Stimulated activated CD4-positive, alpha-beta T cell treated with anti-CD3 and anti-CD28 coated beads, TNF-alpha, amount 100 ng/mL, for 1 hour (primary cell): Measurements from ENCODE around the gene ZNF365.
"Not testable (repeated sequence)": the region's sequence is repeated elsewhere in the genome, so short reads cannot be mapped to it uniquely, and the experiment has no call there.

ENCODE experiments used
- DNase-seq, 3 donors: peaks; one replicate each; pipeline ENCODE4 v3.0.0-alpha.2; 2020; ENCODE audit warnings: low read depth in 3 of 3, low spot score in 1 of 3

ZNF365 gene

DNA sequence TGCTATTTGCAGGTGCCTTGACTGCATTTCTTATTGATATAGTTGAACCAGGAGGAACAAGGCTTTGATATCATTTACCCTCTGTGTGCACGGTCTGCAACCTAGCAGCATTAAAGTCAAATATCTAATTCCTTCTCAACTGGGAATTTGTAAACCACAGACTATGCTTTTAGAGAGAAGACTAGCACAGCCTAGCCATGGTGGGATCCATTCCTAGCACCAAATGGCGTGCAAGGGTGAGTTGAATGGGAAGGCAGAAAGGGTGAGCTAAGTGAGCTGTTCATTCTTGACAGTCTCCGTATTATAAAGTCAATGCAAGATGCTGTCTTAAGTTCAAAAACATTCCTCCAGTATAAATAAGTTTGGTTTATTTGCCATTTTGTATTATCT lies 2.9 kb downstream of the ZNF365 start:
- DNase-seq, result no peak

GRCh38 chr10:62377966-62378365 lies 3.8 kb downstream of the ZNF365 start:
- DNase-seq, result no peak

DNA sequence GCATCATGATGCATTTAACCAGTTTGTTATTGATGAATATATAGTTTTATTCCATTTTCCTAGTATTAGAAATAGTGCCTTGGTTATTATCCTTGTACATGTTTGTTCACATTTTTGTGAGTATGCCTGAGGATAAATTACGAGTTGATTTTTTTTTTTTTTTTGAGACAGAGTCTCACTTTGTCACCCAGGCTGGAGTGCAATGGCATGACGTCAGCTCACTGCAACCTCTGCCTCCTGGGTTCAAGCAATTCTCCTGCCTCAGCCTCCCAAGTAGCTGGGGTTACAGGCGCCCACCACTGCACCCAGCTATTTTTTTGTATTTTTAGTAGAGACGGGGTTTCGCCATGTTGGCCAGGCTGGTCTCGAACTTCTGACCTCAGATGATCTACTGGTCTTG lies 4.7 kb downstream of the ZNF365 start:
- not testable (repeated sequence) for DNase-seq

GRCh38 chr10:62379394-62379793 lies 5.2 kb downstream of the ZNF365 start:
- no peak for DNase-seq

DNA sequence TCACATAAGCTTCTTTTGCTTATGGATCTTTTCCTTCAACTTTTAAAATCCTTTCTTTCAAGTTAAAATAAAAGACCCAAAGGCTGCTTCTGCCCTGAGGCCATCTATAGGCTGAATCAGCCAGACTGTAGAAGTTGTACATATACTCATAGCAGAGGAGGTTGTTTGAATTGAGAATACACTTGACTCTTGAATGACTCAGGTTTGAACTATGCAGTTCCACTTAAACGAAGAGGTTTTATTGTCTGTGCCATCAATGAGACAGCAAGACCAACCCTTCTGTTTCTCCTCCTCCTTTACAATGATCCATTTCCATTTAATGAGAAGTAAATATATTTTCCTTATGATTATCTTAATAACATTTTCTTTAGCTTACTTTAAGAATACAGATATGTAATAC lies 5.8 kb downstream of the ZNF365 start:
- no peak for DNase-seq

GRCh38 chr10:62381385-62382102 lies 7.4 kb downstream of the ZNF365 start:
- no peak for DNase-seq

- DNase-seq, result no peak
Measured at GRCh38 chr10:62382831-62383230, 8.7 kb downstream of the ZNF365 start.

DNA sequence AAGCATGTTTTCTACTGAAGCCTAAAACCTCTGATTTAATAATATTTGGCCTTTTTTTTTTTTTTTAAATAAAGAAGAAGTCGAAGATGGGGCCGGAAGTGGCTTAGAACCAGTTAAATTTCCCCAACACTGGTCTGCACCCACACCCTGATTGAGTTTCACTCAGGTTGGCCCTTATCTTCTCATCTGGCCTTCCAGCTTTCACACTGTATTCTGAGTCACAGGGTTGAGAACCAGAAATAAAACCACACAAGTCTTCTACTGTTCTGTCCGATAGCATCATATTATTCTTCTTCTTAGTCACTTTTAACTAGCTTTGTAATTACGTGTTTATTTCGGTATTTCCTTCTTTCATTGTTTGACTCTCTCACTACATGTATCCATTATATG lies 9.9 kb downstream of the ZNF365 start:
- DNase-seq, result no peak

GRCh38 chr10:62384447-62385081 lies 10.4 kb downstream of the ZNF365 start:
- no peak for DNase-seq

DNA sequence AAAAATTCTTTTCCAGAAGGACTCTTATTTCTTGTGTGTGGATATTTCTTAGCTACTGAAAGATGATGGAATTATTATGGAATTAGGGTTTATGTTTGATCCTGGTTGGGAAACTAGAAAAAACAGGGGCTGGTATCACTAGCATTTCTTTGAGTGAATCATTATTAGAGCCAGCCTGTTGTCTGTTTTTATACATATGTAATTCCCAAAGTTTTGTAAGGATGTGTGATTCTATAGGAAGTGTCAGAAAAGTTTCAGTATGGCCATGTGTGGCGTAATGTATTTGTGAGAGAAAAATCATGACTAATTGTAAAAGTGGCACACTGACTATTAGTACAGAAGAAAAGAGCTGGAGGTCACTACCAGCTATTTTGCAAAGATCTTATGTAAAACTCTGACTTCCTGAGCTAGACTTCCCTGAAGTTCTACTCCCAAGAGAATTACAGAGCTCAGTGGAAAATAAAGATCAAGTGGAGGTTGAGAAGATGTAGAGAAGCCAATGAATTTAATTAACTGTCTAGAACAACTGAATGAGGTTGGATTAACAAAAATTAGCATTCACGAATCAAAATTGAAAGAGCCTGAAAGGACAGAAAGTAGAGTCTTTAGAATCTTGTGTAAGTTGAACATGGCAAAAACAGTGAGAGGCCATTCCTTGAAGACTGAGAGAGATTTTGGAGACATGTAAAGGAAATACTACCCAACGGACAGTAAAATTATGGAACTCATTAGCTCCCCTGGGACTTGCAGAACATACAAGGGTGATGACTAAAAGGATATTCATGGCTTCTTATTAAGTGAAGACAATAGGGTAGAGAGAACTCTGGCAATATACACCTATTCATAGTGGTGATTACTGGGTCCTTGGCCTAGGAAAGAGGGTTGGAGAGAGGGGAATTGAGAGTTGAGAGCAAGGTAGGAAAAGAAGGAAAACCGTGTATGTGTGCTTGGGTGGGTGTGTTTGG lies 12.5 kb downstream of the ZNF365 start:
- DNase-seq, result no peak

DNA sequence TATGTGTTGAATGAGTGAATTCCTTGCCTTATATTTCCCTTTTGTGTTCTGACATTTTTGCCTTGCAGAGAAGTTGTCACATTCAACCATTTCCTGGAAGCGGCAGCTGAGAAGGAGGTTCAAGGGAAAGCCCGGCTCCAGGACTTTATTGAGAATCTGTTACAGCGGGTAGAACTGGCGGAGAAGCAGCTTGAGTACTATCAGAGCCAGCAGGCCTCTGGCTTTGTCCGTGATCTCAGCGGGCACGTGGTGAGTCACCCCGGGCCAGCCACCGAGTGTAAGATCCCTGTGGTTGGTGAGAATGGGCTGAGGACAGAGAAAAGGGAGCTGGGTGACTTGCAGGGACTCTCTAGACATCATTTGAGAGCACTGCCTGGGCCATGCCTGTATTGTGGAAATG lies 14.2 kb downstream of the ZNF365 start:
- DNase-seq, result no peak

DNA sequence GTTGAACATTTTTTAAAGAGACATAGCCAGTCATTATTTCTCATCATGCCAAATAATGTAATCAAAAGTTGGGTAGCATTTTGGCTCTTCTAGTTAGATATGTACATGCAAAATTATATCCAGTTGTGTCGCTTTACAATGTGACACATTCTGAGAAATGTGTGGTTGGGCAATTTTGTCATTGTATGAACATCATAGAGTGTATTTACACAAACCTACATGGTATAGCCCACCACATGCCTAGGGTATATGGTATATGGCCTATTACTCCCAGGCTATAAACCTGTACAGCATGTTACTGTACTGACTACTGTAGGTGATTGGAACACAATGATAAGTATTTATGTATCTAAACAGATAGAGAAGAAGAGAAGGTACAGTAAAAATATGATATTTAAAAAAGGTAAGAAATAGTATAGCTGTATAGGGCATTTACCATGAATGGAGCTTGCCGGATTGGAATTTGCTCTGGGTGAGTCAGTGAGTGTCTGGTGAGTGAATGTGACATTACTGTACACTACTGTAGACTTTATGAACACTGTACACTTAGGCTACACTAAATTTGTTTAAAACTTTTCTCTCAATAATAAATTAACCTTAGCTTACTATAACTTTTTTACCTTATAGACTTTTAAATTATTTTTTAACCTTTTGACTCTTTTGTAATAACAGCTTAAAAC lies 16.5 kb downstream of the ZNF365 start:
- DNase-seq, result no peak

DNA sequence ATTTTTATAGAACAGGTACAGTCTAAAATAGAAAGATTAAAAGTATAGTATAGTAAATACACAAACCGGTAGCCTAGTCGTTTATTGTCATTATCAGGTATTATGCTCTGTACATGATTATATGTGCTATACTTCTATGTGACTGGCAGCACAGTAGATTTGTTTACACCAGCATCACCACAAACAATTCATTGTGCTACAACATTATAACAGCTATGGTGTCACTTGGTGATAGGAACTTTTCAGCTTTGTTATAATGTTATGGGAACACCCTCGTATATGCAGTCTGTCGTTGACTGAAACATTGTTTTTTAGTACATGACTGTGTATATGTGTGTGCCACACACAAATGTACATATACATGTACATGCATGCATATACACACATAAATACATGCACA lies 19.1 kb downstream of the ZNF365 start:
- no peak for DNase-seq

GRCh38 chr10:62394556-62395018 lies 20.4 kb downstream of the ZNF365 start:
- DNase-seq, result no peak

GRCh38 chr10:62395892-62396291 lies 21.7 kb downstream of the ZNF365 start:
- no peak for DNase-seq

DNA sequence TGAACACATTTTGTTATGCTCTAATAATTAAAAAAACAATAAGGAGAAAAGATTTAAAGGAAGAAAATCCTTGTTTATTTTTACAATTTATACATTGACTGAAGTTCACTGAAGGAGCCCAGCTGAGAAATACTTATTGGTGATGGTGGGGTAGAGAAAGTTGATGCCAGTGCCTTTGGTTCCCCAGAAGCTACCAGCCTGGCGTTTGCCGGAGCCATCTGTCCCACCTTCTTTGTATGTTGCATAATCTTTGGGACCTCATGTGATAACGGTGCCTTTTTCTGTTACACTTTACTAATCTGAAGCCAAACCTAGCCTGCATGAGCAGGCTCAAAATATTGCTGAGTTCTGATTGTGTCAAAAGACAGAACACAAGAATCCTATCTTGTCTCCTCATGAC lies 22.7 kb downstream of the ZNF365 start:
- no peak for DNase-seq

- DNase-seq, result no peak
Measured at GRCh38 chr10:62399211-62399610, 25.0 kb downstream of the ZNF365 start.

- no peak for DNase-seq
Measured at GRCh38 chr10:62402508-62402907, 28.3 kb downstream of the ZNF365 start.

GRCh38 chr10:62410528-62410927 lies 36.4 kb downstream of the ZNF365 start:
- not testable (repeated sequence) for DNase-seq

GRCh38 chr10:62410934-62411333 lies 36.8 kb downstream of the ZNF365 start:
- not testable (repeated sequence) for DNase-seq

DNA sequence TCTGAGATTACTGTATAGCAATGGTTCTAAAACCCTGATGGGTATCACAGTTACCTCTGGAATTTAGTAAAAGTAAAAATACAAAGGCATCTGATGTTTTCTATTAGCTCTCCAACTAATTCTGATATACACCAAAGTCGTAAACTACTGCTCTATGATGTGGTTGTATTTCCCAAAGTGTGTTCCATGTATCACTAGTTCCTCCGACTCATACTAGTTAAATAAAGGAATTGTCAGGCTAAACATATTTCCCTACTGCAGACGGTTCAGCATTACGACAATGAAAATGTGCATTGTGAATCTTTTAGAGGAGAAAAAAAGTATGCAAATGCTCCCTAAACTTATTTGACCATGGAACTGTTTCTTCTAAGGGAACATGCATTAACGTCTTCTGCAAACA lies 38.9 kb downstream of the ZNF365 start:
- DNase-seq, result no peak
